Smooth muscle cell (in vitro differentiated cells): ENCODE data around the gene PDCL3. TPM values are rescaled to one million over a fixed set of nuclear protein-coding genes. Genes with fewer than 3 reads are reported as not detected.

ENCODE experiments used
- DNase-seq: peaks from one replicate; lab custom pipeline; 2025; ENCODE audit not compliant: unreplicated experiment; lab: John Stamatoyannopoulos, UW
- H2AFZ ChIP-seq: fragments of 200-600 bp; sonication (generic); 2 replicates; pipeline ENCODE4 v1.6.0; 2016; ENCODE audit warnings: antibody characterized with exemption, low read depth, mild to moderate bottlenecking
- H3F3A ChIP-seq: fragments of 200-600 bp; sonication (generic); 2 replicates; pipeline ENCODE4 v1.6.0; 2017; ENCODE audit warnings: antibody characterized with exemption, low read depth
- H3K27ac ChIP-seq: fragments of 200-600 bp; sonication (generic); 2 replicates; pipeline ENCODE4 v1.5.1; 2016; ENCODE audit warnings: low read depth, mild to moderate bottlenecking
- H3K27me3 ChIP-seq: fragments of 200-600 bp; sonication (generic); 2 replicates; pipeline ENCODE4 v1.6.1; 2016; ENCODE audit warnings: low read depth, mild to moderate bottlenecking
- H3K36me3 ChIP-seq: fragments of 200-600 bp; sonication (generic); 2 replicates; pipeline ENCODE4 v1.5.1; 2016; ENCODE audit warnings: low read depth
- H3K4me1 ChIP-seq: fragments of 200-600 bp; sonication (generic); 2 replicates; pipeline ENCODE4 v1.5.1; 2016; ENCODE audit warnings: low read depth
- H3K4me2 ChIP-seq: fragments of 200-600 bp; sonication (generic); 2 replicates; pipeline ENCODE4 v1.6.0; 2016; ENCODE audit warnings: mild to moderate bottlenecking
- H3K4me3 ChIP-seq: fragments of 200-600 bp; sonication (generic); 2 replicates; pipeline ENCODE4 v1.5.1; 2016; ENCODE audit warnings: mild to moderate bottlenecking
- H3K79me2 ChIP-seq: fragments of 200-600 bp; sonication (generic); 2 replicates; pipeline ENCODE4 v1.6.0; 2016; ENCODE audit warnings: low read depth, mild to moderate bottlenecking
- H3K9ac ChIP-seq: fragments of 200-600 bp; sonication (generic); 2 replicates; pipeline ENCODE4 v1.6.0; 2016; ENCODE audit warnings: low read depth
- H3K9me3 ChIP-seq: fragments of 200-600 bp; sonication (generic); replicated peaks from 2 replicates; pipeline ENCODE4 v1.5.1; 2016; ENCODE audit warnings: low read depth
- H4K20me1 ChIP-seq: fragments of 200-600 bp; sonication (generic); 2 replicates; pipeline ENCODE4 v1.6.0; 2016; ENCODE audit warnings: low read depth
- WGBS: methylation state at CpG from one replicate; pipeline ENCODE4 v1.1.7; 2016; ENCODE audit warnings: low lambda C conversion rate; 5-methylcytosine and 5-hydroxymethylcytosine counted together
- polyA plus RNA-seq: library from polyadenylated mRNA; unstranded; fragments of >200 nt; fragmentation: Nextera tagmentation; extraction: Ambion mirVana; gene quantifications from 2 replicates; pipeline ENCODE4 v1.2.1, GENCODE V29; 2016
- total RNA-seq: library from RNA; depleted of rRNA; stranded (reverse); fragments of >200 nt; gene quantifications from 2 replicates; pipeline ENCODE4 v1.2.3, GENCODE V29; 2014
- TF ChIP-seq, protein P1 (sequence below): fragments of 200-600 bp; sonication (generic); IDR thresholded peaks from 2 replicates; pipeline ENCODE4 v1.5.1; 2017; ENCODE audit warnings: borderline replicate concordance, mild to moderate bottlenecking, antibody characterized with exemption; ENCODE audit not compliant: insufficient read depth, poor library complexity, severe bottlenecking

The PDCL3 gene
- total and polyA plus RNA-seq, 2 experiments from 2014 or later = 12.6 to 15.4 TPM

- WGBS = 70% methylated on average over 2 of the region's 2 CpGs
- Histone ChIP-seq H3K9me3 (no peaks in the 10 kb centered on the region), H3F3A (no peaks in the 10 kb centered on the region), H3K79me2 (no peaks in the 10 kb centered on the region), H2AFZ (no peak overlapping the region), H3K27ac (no peak overlapping the region), H3K4me3 (no peak overlapping the region), H3K36me3 (no peaks in the 10 kb centered on the region), H3K4me1 (no peaks in the 10 kb centered on the region), H3K4me2 (no peak overlapping the region), H3K27me3 (no peaks in the 10 kb centered on the region), H4K20me1 (no peaks in the 10 kb centered on the region), H3K9ac (no peak overlapping the region)
- DNase-seq = no peak
- TF ChIP-seq, protein P1, sequence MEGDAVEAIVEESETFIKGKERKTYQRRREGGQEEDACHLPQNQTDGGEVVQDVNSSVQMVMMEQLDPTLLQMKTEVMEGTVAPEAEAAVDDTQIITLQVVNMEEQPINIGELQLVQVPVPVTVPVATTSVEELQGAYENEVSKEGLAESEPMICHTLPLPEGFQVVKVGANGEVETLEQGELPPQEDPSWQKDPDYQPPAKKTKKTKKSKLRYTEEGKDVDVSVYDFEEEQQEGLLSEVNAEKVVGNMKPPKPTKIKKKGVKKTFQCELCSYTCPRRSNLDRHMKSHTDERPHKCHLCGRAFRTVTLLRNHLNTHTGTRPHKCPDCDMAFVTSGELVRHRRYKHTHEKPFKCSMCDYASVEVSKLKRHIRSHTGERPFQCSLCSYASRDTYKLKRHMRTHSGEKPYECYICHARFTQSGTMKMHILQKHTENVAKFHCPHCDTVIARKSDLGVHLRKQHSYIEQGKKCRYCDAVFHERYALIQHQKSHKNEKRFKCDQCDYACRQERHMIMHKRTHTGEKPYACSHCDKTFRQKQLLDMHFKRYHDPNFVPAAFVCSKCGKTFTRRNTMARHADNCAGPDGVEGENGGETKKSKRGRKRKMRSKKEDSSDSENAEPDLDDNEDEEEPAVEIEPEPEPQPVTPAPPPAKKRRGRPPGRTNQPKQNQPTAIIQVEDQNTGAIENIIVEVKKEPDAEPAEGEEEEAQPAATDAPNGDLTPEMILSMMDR = no peak
Measured at GRCh38 chr2:100518801-100519200, 44.0 kb upstream of the PDCL3 start.

- Histone ChIP-seq H2AFZ (no peak overlapping the region), H3K27ac (no peak overlapping the region), H3K9me3 (no peaks in the 10 kb centered on the region), H4K20me1 (no peaks in the 10 kb centered on the region), H3K4me2 (no peak overlapping the region), H3F3A (no peaks in the 10 kb centered on the region), H3K4me1 (no peaks in the 10 kb centered on the region), H3K36me3 (no peaks in the 10 kb centered on the region), H3K79me2 (no peaks in the 10 kb centered on the region), H3K9ac (no peak overlapping the region), H3K27me3 (no peaks in the 10 kb centered on the region), H3K4me3 (no peak overlapping the region)
- TF ChIP-seq, protein P1 = no peak
- 82% methylated on average over 2 of the region's 2 CpGs for WGBS
- DNase-seq = no peak
Measured at GRCh38 chr2:100520224-100520623, 42.6 kb upstream of the PDCL3 start.

DNA sequence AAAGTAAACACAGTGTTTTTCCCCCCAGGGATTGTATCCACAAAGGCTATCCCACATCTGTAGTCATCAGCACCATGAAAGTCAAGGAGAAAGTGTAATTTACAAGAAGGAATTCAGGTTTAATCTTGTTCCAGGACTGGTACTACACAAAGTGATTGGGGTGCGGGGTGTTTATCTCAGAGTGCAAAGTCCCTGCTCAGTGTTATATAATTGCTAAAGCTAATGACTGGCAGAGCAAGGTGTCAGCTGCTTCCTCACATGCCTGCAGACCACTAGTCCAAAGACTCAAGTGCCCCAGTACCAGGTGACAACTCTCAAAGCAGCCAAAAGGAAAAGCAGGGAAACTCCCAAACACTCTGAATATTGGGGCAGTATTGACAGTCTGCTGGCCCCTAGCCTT is 40.4 kb upstream of the PDCL3 start:
- Histone ChIP-seq H3F3A (no peaks in the 10 kb centered on the region), H3K9me3 (no peaks in the 10 kb centered on the region), H3K4me1 (no peaks in the 10 kb centered on the region), H3K27ac (no peak overlapping the region), H3K9ac (no peak overlapping the region), H3K4me2 (no peak overlapping the region), H3K79me2 (no peaks in the 10 kb centered on the region), H3K36me3 (no peaks in the 10 kb centered on the region), H3K27me3 (no peaks in the 10 kb centered on the region), H4K20me1 (no peaks in the 10 kb centered on the region), H2AFZ (no peak overlapping the region), H3K4me3 (no peak overlapping the region)
- 81% methylated on average over 1 of the region's 1 CpG for WGBS
- no peak for DNase-seq
- TF ChIP-seq, protein P1 = no peak

DNA sequence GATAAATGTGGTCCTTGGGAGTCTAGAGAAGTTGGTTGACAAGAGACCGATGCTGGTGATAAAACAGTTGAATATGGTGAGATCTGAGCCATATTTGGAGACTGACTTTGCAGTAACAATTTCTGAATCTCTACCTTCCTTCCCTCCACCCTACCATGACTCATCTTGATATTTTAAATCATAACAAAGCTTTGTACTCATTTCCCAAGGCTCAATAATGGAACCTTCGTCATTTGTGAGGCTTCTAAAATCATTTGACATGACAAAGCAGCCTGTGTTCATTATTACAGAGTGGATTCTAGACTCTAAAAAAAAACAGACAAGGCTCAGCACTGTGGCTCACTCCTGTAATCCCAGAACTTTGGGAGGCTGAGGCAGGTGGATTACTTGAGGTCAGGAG is 38.5 kb upstream of the PDCL3 start:
- TF ChIP-seq, protein P1 = no peak
- H3K27me3 ChIP-seq = no peaks in the 10 kb centered on the region
- no peak overlapping the region for H3K4me2 ChIP-seq
- no peaks in the 10 kb centered on the region for H3K9me3 ChIP-seq
- H3K4me1 ChIP-seq = no peaks in the 10 kb centered on the region
- H3K79me2 ChIP-seq = no peaks in the 10 kb centered on the region
- no peak overlapping the region for H3K9ac ChIP-seq
- no peak overlapping the region for H3K4me3 ChIP-seq
- no peaks in the 10 kb centered on the region for H3F3A ChIP-seq
- no peak for DNase-seq
- no peak overlapping the region for H3K27ac ChIP-seq
- H3K36me3 ChIP-seq = no peaks in the 10 kb centered on the region
- H4K20me1 ChIP-seq = no peaks in the 10 kb centered on the region
- WGBS = 86% methylated on average over 2 of the region's 2 CpGs
- H2AFZ ChIP-seq = no peak overlapping the region
